A673 (cell line): Measurements from ENCODE around the gene MKX. TPM values are rescaled to one million over a fixed set of nuclear protein-coding genes. Genes with fewer than 3 reads are reported as not detected.

ENCODE experiments used
- BruUV-seq: library from RNA; stranded (reverse); fragments of 400-500 nt; replicated peaks from 2 replicates; lab custom pipeline; 2021; lab: Mats Ljungman, UMichigan
- CTCF ChIA-PET: fragments of 300-600 bp; sonication (Branson Sonifier 250); formaldehyde crosslinking; loops from one replicate; lab custom pipeline; 2022; ENCODE audit warnings: antibody characterized with exemption; lab: Charles Lee
- POLR2A ChIA-PET: fragments of 300-600 bp; sonication (Branson Sonifier 250); formaldehyde crosslinking; loops from one replicate; lab custom pipeline; 2022; ENCODE audit warnings: antibody characterized with exemption; ENCODE audit not compliant: low non-redundant PET; lab: Charles Lee
- DNase-seq: peaks from one replicate; pipeline ENCODE4 v3.0.0-alpha.2; 2015; ENCODE audit warnings: low spot score
- H3K27ac ChIP-seq: fragments of 200-600 bp; sonication (generic); 2 replicates; pipeline ENCODE4 v1.5.1; 2016; ENCODE audit warnings: mixed run types, low read depth, mild to moderate bottlenecking, mixed read lengths, antibody characterized with exemption, low read length; ENCODE audit not compliant: poor library complexity, severe bottlenecking
- H3K27me3 ChIP-seq: fragments of 200-600 bp; sonication (generic); replicated peaks from 2 replicates; pipeline ENCODE4 v1.6.1; 2017; ENCODE audit warnings: mixed run types, low read depth, mild to moderate bottlenecking, mixed read lengths, antibody characterized with exemption, low read length; ENCODE audit not compliant: insufficient read depth, poor library complexity
- H3K36me3 ChIP-seq: fragments of 200-600 bp; sonication (generic); 2 replicates; pipeline ENCODE4 v1.6.1; 2016; ENCODE audit warnings: mixed run types, mild to moderate bottlenecking, mixed read lengths, antibody characterized with exemption, low read length; ENCODE audit not compliant: insufficient read depth, poor library complexity, severe bottlenecking
- H3K4me1 ChIP-seq: fragments of 200-600 bp; sonication (generic); 2 replicates; pipeline ENCODE4 v1.6.1; 2017; ENCODE audit warnings: mixed run types, mild to moderate bottlenecking, mixed read lengths, antibody characterized with exemption, low read length; ENCODE audit not compliant: insufficient read depth, poor library complexity, severe bottlenecking
- H3K4me3 ChIP-seq: fragments of 200-600 bp; sonication (generic); 2 replicates; pipeline ENCODE4 v1.5.1; 2016; ENCODE audit warnings: low read depth, mixed run types, mild to moderate bottlenecking, mixed read lengths, low read length; ENCODE audit not compliant: poor library complexity, severe bottlenecking
- H3K9me3 ChIP-seq: fragments of 200-600 bp; sonication (generic); 2 replicates; pipeline ENCODE4 v1.6.1; 2016; ENCODE audit warnings: mixed run types, low read depth, mild to moderate bottlenecking, mixed read lengths, antibody characterized with exemption, low read length; ENCODE audit not compliant: poor library complexity, severe bottlenecking
- EZH2 ChIP-seq: fragments of 200-600 bp; sonication (generic); IDR thresholded peaks from 2 replicates; pipeline ENCODE4 v1.6.1; 2017; ENCODE audit warnings: borderline replicate concordance, low read depth, mild to moderate bottlenecking, mixed read lengths, antibody characterized with exemption, low read length; ENCODE audit not compliant: poor library complexity, severe bottlenecking
- intact Hi-C: fragments of 100-400 bp; cut with micrococcal nuclease; formaldehyde crosslinking; loops from one replicate; pipeline ENCODE4 v1.10.0; 2022; ENCODE audit not compliant: unreplicated experiment
- total RNA-seq: library from RNA; stranded (reverse); gene quantifications from 2 replicates; pipeline ENCODE4 v1.2.3, GENCODE V29; 2021
- TF ChIP-seq, protein P1 (sequence below): fragments of 300-800, 200-600 bp; sonication (generic); conservative IDR thresholded peaks from 2 replicates; pipeline ENCODE4 v1.5.1; 2017; ENCODE audit warnings: low read depth, mild to moderate bottlenecking, antibody characterized with exemption, low read length, moderate library complexity, mixed read lengths

Gene MKX
- total RNA-seq, 1 experiment from 2014 or later = 0.09 TPM

DNA sequence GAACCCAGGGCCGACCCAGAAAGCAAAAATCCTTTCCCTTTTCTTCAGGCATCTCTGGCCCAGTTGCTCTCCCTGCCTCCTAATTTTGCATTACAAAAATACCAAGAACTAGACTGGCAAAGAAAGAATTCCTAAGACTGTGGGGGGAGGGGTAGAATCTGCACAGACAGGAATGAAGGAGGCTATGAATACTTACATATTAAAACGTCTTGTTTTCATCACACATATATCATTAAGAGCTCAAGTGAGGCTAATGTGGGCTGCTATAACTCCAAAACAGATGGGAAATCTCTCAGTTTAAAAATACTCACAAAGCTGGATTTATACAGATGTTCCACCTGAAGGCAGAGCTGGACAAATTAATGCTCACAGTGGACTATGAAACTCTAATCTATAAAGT is 29.2 kb upstream of the MKX start:
- Histone ChIP-seq H3K9me3 (no peaks in the 10 kb centered on the region), H3K4me1 (no peaks in the 10 kb centered on the region), H3K27ac (no peak overlapping the region), H3K36me3 (no peaks in the 10 kb centered on the region), H3K4me3 (no peak overlapping the region), H3K27me3 (peaks cover 16% of the 10 kb centered on the region)
- CTCF ChIA-PET = no interaction called here
- no TSS peak for BruUV-seq
- intact Hi-C loops = no loop called here
- POLR2A ChIA-PET = no interaction called here
- DNase-seq = no peak
- TF ChIP-seq, protein P1, sequence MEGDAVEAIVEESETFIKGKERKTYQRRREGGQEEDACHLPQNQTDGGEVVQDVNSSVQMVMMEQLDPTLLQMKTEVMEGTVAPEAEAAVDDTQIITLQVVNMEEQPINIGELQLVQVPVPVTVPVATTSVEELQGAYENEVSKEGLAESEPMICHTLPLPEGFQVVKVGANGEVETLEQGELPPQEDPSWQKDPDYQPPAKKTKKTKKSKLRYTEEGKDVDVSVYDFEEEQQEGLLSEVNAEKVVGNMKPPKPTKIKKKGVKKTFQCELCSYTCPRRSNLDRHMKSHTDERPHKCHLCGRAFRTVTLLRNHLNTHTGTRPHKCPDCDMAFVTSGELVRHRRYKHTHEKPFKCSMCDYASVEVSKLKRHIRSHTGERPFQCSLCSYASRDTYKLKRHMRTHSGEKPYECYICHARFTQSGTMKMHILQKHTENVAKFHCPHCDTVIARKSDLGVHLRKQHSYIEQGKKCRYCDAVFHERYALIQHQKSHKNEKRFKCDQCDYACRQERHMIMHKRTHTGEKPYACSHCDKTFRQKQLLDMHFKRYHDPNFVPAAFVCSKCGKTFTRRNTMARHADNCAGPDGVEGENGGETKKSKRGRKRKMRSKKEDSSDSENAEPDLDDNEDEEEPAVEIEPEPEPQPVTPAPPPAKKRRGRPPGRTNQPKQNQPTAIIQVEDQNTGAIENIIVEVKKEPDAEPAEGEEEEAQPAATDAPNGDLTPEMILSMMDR = no peak
- no peak for TF ChIP-seq EZH2

DNA sequence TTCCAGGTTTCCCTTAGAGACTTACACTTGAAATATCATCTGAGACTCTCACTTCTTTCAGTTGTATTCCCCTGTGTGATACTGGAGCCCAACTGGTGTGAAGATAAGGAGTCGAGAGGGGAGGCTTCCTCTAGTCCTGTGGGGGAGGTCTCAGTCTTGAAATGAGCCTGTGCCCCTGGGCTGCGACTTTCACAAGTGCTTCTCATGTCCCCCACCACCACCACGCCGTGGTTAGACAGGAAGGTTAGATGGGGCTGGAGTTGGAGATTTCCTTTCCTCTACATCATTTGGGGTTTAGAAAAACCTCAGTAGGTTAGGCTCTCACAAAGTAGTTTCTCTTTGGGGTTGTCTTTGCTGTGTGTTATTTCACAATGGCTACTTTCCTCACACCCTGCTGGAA is 25.6 kb upstream of the MKX start:
- TF ChIP-seq, protein P1 = no peak
- TF ChIP-seq EZH2 = no peak
- H3K4me3 ChIP-seq = no peak overlapping the region
- H3K27ac ChIP-seq = no peak overlapping the region
- peaks cover 12% of the 10 kb centered on the region for H3K27me3 ChIP-seq
- DNase-seq = no peak
- intact Hi-C loops = no loop called here
- no TSS peak for BruUV-seq
- no peaks in the 10 kb centered on the region for H3K4me1 ChIP-seq
- CTCF ChIA-PET = no interaction called here
- no peaks in the 10 kb centered on the region for H3K36me3 ChIP-seq
- no peaks in the 10 kb centered on the region for H3K9me3 ChIP-seq
- POLR2A ChIA-PET = no interaction called here

DNA sequence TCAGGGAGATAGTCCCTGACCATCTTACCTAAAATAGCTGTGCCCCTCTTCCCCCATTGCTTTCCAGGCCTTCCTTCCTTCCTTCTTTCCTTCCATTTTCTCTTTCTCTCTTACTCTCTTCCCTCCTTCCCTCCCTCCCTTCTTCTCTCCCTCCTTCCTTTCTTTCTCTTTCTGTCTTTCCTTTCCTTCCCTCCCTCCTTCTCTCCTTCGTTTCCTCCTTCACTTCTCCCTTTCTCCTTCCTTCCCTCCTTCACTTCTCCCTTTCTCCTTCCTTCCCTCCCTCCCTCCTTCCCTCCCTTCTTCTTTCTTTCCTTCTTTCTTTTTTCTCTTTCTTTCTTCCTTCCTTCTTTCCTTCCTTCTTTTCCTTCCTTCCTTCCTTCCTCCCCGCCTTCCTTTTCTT is 24.6 kb upstream of the MKX start:
- ChIA-PET CTCF (no interaction called here), POLR2A (no interaction called here)
- intact Hi-C loops = no loop called here
- no peaks in the 10 kb centered on the region for H3K9me3 ChIP-seq
- H3K36me3 ChIP-seq = no peaks in the 10 kb centered on the region
- no peak overlapping the region for H3K27ac ChIP-seq
- H3K4me1 ChIP-seq = no peaks in the 10 kb centered on the region
- peaks cover 12% of the 10 kb centered on the region for H3K27me3 ChIP-seq
- no peak for DNase-seq
- BruUV-seq = no TSS peak
- TF ChIP-seq EZH2 = no peak
- no peak overlapping the region for H3K4me3 ChIP-seq

DNA sequence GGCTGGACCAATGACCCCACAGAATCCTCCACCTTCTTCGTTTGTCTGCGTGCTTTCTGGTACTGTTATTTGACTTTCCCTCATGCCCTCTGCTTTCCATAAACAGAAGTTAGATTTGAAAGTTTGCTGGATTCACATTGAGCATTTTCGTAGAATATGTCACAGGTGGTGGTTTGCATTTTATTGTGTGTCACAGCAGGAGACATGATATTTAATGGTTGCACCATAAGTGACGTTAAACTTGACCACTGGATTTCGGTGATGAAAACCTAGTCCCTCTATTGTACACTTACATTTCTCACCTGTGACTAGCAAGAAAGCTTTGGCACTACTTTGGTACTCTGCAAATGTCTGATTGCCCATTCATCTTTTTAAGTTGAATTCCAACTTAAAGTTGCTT is 15.2 kb upstream of the MKX start:
- TF ChIP-seq, protein P1 = no peak
- TF ChIP-seq EZH2 = no peak
- Histone ChIP-seq H3K4me1 (no peaks in the 10 kb centered on the region), H3K4me3 (no peak overlapping the region), H3K27ac (no peak overlapping the region), H3K36me3 (no peaks in the 10 kb centered on the region), H3K9me3 (no peaks in the 10 kb centered on the region), H3K27me3 (peaks cover 9% of the 10 kb centered on the region)
- POLR2A ChIA-PET = no interaction called here
- BruUV-seq = no TSS peak
- intact Hi-C loops = no loop called here
- CTCF ChIA-PET = no interaction called here
- no peak for DNase-seq
